GM18511 (cell line): Measurements from ENCODE around the gene NUDT5.
"Not testable (repeated sequence)": the region's sequence is repeated elsewhere in the genome, so short reads cannot be mapped to it uniquely, and the experiment has no call there.

Experiments
- ATAC-seq: cut with Tn5 transposase; IDR thresholded peaks from one replicate; pipeline ENCODE4 v1.9.1; 2021; ENCODE audit warnings: mild to moderate bottlenecking, moderate library complexity; ENCODE audit not compliant: unreplicated experiment

NUDT5 gene

DNA sequence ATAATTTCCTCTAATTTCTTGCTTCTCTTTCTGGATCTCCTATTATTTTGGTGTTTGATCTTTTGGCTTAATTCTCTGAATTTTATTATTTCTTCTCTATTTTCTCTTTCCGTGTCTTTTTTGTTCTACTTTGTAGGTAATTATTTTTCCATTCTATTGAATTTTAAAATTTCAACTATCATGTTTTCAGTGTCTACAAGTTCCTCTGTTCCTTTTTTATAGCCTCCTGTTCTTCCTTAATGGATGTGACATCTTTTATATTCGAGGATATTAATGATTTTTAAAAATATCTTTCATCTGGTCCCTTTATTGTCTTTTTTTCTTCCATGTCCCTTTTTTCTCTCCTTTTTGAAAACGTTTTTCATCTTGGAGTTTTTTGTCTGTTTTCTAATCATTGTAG, 11.4 kb upstream of the NUDT5 start:
- no peak for ATAC-seq

DNA sequence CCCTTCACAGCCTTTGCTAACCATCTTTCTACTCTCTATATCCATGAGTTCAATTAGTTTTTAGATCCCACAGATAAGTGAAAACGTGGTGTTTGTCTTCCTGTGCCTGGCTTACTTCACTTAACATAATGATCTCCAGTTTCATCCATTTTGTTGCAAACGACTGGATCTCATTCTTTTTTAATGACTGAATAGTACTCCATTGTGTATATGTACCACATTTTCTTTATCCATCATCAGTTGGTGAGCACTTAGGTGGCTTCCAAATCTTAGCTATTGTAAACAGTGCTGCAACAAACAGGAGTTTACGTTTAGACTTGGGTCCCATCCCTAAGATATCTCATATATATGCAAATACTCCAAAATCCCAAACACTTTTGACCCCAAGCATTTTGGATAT, 9.4 kb upstream of the NUDT5 start:
- no peak for ATAC-seq

DNA sequence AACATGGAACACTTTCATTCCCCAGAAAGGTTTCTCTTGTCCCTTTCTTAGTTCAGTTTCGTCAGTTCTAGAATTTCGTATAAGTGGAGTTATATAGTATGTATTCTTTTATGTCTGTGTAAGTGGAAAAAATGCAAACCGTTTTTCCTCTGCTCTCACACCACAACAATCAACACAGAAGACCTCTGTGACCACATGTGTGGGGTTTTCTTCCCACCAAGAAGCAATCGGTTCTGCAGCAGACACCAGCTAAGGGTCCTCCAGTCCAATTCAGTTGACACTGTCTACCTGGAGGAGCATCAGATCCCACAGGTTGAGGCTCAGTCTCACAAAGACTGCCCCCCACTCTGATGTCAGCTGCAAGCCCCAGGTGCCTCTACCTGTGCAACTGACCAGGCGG, 6.5 kb upstream of the NUDT5 start:
- ATAC-seq: no peak

DNA sequence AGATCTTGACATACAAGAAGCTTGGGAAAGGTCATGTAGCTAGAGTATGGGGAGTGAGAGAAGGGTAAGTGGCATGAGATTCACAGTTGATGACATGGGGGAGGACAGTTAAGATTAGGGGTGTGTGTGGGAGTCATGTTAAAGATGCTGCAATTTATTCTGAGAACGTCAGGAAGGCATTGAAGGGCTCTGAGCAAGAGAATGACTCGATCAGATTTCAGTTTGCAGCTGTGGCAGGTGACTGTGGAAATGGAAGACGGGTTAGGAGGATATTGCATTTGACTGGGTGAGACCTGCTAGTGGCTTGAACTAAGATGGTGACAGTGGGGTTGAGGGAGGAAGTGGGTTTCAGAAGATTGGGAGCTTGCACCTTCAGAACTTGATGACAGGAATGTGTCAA, 5.9 kb upstream of the NUDT5 start:
- no peak for ATAC-seq

DNA sequence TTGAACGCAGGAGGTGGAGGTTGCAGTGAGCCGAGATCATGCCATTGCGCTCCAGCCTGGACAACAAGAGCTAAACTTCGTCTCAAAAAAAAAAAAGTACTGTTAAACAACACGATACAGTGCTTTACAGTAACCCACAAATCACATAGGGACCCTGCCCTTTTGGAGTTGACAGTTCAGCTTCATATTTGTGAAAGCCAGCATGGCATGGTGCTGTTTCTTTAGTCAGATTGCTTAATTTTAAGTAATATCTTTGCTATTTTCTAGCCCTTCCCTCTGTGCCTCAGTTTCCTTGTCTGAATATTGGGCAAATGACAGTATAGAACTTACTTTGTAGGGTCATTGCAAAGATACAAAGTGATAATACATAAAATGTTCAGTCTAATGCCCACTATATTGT, 5.2 kb upstream of the NUDT5 start:
- ATAC-seq: no peak

DNA sequence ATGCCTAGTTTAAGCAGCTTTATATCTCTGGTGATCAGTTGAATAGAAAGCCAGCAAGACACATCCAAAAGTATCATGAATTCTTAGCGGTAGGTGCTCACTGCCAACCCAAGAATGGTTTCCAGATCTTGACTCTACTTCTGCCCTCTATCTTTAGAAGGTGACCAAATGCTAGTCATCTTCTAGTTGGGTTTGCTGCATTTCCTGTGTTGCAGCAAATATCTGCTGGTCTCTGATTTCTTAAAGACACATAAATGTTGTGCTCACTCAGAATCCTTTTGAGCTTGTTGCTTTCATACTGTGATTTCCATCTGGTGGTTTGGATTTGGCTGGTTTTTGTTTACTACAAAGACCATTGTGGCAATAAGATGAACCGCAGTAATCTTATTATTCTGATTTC, 2.5 kb upstream of the NUDT5 start:
- ATAC-seq: no peak

DNA sequence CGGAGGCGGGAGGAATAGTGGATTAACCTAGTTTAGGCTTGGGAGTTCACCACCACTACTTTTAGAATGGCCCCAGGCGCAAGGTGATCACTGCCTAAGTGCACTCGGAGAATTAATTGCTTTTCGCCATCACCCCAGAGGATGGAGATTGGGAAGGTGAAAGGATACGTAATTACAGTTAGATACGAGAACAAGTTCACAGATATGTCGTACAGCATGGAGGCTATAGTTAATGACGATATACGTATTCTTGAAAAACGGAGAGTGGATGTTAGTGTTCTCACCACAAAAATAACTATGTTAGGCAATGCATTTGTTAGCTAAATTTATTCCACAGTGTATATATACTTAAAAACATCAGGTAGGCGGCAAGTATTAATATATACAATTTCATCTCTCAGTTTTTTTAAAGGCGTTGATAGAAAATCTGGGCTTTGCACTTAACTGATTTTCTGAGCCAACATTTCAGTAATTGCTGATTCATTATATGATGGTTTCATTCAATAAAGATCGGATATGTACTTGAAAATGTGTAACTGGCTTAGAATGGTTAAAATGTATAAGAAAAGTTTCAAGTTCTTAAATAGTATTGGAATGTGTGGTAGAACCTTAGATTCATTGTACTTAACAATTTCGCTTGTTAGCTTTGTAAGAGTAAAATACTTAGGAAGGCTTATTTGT, 980 bp upstream of the NUDT5 start:
- ATAC-seq: no peak

DNA sequence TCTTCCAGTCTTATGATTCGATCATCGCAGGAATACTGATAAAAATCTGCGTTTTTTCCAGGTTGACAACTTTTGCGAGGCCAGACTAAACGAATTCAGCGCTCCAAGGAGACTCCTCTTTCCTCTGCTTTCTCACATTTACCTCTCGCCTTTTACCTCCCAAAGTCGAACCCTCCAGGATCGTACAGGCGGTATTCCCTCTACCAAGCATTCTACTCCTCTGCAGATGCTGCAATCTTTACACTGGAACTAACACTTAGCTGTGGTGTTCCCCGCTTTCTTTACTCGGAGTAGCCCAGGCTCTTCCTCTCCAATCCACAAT, 449 bp downstream of the NUDT5 start:
- ATAC-seq: peak; percentile 25

DNA sequence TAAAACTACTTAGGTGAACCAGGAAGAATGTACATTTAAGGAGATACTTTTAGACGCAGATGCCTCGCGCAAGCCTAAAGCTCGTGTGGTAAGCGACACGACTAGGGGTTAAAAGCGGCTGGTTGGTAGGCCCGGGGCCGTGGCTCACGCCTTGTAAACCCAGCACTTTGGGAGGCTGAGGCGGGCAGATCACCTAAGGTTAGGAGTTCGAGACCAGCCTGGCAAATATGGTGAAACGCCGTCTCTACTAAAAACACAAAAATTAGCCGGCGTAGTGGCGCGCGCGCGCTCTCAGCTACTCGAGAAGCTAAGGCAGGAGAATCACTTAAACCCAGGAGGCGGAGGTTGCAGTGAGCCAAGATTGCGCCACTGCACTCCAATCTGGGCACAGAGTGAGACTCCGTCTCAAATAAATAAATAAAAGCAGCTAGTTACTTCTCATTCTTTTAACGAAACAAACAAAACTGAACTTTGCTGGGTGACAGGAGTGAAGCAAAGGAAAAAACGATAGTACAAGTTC, 879 bp downstream of the NUDT5 start:
- no peak for ATAC-seq

DNA sequence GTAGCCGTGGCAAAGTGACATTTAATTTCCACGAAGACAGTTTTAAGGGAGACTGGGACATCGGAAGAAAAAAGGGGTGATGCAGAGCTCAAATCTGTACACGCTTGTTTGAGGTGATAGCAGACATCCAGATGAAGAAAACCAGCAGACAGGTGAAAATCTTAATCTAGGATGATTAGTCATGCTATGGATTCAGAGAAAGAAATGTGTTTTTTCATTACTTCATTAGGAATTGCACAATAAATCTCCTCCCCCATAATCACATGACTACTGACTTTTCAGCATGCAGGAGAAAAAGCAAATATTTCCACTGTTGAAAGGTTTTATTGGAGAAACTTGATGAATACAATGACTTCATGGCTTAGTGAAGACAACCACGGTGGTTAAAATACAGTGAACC, 2.5 kb downstream of the NUDT5 start:
- ATAC-seq: no peak

DNA sequence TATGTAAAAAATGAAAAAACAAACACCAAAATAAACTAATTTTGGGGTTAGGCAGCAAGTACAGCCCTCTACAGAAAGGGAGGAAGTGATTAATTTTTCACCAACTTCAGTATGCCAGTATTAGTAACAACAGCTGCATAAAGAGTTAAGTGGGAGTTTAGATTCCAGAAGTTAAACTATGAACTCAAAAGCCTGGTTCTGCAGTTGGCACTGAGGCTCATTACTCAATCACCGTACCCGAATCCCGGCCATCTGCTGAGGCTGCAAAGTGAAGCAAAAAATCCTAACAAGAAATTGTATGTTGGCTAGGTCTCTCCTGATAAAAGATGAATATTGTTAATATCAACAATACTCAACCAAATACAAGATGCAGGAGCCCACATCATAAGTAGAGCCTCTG, 4.0 kb downstream of the NUDT5 start:
- ATAC-seq: no peak

DNA sequence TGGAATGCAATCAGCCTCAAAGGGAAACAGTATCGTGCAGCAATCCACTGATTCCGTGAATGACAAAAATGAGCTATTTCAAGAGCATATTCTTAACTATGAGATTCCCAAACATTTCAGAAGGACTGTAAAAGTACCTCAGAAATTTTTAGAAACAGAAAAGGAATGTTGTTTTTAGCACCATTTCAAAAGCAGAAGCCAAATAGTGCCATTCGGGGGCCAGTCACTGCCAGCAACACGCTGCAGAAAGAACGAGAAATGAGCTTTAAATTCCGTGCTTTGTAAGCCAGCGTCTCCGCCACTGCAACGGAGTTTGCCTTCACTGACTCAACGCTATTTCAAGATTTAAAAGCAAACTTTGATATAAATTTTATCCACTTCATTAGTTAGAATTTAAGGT, 6.3 kb downstream of the NUDT5 start:
- no peak for ATAC-seq

DNA sequence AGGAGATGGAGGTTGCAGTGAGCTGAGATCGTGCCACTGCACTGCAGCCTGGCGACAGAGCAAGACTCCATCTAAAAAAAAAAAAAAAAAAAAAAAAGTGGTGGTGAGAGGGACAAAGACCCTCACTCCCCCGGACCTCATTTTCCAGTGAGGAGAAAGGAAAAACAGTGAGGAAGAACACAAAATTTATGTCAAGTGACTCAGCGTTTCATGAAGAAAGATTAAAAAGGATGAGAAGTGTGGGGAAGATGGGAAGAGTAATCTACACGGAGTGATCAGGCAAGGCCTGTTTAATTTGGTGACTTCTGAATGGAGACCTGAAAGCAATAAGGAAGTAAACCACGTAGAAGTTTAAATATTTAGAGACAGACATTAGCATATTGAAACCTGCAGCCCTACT, 7.0 kb downstream of the NUDT5 start:
- no peak for ATAC-seq

DNA sequence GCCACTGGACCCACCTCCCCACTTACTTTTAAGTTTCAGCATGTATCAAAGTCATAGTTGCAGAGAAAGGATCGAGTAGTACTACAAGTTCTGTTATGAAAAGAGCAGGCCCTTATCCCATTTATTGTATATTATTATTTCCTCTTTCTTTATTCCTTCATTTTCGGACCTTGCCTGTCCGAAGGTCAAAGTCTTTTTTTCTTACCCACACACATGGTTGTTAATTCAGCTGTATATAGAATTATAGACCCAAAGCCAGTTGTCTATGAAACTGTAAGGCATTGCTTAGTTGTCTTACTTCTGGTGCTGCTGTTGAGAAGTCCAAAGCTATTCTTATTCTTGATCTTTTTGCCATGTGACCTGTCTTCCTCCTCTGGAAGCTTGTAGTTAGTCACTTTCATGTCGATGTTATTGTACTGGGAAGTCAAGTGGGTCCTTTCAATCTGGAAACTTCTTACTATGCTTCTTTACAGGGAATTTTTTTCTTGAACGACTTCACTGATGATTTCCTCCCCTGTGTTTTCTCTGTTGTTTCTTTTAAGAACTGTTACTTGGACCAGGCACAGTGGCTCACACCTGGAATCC, 8.3 kb downstream of the NUDT5 start:
- no peak for ATAC-seq

DNA sequence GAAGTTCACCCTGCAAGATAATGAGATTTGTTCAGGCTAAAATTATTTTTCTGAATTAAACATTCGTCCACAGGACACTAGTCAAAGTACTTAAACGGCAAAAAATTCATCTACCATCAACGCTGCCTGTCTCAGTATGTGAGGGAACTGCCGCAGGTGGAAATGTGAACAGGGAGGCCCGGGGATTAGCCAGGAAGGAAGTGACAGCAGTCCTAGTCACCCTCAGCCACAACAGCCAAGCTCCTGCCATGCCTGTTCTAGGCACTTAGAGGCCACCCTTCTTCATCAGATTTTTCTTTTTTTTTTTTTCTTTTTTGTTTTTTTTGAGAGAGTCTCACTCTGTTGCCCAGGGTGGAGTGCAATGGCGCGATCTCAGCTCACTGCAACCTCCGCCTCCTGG, 9.4 kb downstream of the NUDT5 start:
- ATAC-seq: no peak

DNA sequence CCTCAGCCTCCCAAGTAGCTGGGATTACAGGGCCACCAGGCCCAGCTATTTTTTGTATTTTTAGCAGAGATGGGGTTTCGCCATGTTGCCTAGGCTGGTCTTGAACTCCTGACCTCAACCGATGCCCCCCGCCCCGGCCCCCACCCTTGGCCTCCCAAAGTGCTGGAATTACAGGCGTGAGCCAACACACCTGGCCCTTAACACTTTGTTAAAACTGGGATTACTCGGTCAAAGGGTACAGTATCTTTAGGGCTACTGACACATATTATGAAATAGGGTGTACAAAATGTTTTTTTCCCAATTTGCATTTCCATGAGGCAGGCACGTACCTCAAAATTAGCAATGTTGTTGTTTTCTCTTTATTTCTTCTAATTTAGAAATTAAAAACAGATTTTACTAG, 11.5 kb downstream of the NUDT5 start:
- ATAC-seq: no peak

DNA sequence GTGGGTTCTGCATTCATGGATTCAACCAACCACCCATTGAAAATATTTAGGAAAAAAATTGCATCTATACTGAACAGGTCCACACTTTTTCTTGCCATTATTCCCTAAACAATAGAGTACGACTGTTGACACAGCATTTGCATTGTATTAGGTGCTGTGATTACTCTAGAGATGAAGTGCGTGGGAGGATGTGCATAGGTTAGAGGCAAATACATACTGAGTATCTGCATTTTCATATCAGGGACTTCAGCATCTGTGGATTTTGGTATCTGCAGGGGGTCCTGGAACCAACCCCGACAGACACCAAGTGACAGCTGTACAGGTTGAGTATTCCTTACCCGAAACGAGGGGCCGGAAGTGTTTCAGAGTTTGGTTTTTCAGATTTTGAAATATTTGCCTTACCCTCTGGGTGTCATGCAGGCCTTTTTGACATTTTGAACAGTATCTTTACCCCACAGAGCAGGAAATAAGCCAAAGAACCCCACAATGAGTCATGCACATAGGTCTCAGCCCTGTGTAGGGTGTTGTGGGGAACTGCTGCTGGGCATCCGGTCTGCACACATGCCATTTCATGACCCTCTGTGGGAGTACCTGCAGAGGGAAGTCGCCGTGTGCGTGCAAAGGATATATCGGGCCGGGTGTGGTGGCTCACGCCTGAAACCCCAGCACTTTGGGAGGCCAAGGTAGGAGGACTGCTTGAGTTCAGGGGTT, 14.5 kb downstream of the NUDT5 start:
- no peak for ATAC-seq

DNA sequence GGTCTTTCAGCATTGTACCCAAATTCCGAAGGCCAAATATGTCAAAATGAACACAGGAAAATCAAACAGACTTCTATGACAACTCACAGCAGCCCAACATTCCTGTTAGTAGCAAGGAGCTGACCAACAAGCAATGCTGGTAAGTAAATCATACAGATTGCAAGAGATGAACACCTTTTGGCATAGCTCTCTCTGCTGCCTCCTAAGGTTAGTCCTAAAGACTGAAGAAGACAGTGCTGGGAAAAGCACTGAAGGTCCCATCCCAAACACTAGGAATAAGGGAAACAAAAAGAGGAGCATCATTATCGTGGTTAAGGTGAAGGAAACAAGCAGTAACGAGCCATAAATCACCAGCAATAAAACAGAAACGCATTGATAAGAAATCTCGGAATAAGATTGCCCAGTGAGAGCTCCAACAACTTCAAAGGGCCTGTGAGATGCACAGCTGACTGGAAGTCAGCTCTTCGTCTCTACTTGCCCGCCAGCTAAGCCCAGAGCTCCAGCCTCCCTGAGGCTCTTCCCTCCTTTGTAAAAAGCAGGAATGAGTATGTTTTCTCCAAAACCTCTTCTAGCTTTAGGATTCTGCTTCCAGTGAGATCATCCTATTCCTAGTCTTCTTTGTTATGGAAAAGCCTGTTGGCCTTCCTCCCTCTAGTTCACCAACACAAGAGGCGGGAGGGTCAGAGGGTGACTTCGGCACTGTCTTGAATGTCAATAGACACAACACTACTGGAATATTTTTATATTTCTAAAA, 15.3 kb downstream of the NUDT5 start:
- ATAC-seq: no peak

DNA sequence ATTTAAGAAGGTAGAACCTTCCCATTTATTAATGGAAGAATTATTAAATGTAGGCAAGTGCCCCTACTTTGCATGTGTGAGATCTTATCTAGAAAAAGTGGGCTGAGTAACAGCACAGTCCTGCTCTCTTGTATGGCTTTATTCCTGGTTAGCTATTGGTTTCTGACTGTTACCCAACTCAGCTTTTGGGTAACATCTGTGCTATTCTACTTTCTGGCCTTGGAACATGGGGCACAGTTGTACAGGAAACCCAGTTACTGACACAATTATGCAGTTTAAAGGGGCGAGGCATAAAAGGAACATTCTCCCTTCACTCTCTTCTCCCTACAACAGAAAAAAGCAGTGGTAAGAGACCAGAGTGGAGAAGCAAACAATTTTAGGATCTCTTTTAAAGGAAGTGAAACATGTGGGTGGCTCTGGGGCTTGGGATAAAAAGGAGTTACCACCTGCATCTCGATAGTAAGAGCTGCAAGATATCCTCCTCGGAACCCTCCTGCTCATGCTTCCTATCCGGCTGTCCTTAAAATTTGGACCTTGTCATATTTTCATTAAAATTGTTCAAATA, 16.0 kb downstream of the NUDT5 start:
- ATAC-seq: no peak

DNA sequence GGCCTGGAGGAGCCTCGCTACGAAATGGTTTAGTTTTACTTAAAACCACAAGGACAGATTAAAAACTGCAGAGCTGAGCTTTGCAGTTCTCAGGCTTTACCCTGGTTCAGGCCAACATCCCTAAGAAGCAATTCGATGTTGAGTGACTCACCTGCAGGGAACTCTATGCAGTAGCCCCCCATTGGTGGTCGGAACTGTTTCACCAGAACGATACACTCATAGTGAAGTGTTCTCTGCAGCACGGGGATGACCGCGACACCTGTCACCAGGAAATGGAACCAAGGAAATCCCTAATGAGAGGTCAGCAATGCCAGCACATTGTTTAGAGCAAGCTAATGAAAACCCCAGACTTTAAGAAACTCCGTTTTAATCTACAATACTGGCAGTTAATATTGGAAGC, 18.0 kb downstream of the NUDT5 start:
- no peak for ATAC-seq

DNA sequence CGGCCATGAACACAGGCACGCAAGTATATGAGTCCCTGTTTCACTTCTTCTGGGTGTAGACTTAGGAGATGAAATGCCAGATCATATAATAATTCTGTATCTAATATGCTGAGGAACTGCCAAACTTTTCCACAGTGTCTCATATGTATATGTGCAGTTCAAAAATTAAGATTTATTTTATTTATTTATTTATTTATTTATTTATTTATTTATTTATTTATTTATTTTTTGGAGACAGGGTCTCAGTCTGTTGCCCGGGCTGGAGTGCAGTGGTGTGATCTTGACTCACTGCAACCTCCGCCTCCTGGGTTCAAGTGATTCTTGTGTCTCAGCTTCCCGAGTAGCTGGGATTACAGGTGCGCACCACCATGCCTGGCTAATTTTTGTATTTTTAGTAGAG, 24.2 kb downstream of the NUDT5 start:
- ATAC-seq: not testable (repeated sequence)
